Suppressor macrophage treated with lipopolysaccharide for 1 hour (primary cell): ENCODE data around the gene MBD4.
"Not testable (repeated sequence)": the region's sequence is repeated elsewhere in the genome, so short reads cannot be mapped to it uniquely, and the experiment has no call there.

Source experiments
- DNase-seq, 3 donors: peaks; one replicate each; pipeline ENCODE4 v3.0.0-alpha.2; 2020 to 2022

MBD4 gene

DNA sequence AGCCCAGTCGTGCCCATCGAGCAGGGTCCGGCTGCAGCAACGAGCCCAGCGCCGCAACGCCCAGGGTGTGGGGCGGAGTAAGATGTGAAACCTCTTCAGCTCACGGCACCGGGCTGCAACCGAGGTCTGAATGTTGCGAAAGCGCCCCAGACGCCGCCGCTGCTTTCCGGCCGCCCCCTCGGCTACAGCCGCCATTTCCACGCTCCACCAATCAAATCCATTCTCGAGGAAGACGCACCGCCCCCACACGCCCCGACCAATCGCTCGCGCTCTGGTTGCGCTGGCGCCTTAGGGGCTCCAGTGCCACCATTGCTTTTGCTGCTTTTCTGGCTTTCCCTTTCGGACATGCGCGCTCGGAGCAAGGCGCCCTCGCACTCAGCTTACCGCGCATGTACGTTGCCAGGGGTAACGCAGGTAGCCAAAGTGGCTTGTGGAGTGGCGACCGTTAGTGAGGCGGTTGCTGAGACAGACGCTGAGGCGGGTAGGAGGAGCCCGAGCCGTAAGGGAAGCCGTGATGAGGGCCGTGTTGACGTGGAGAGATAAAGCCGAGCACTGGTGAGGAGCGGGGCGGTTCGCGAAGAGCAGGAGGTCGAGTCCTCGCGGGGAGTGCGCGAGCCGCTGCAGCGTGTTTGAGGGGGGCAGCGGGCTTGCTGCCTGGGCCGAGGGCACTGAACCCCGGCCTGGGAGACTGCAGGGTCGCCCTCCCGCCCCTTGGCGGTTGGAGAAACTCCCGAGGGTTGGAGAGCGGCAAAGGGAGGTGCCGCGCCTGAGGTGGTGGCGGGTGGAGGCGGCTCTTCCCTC, at the start of gene MBD4, which contains the start of gene IFT122:
MBD4 (minus strand) TSS at position 132 of the 801 bp plus-strand sequence; CDS start at position 17, 115 bp downstream.
IFT122 (plus strand) TSS at position 408 of the 801 bp plus-strand sequence; CDS start at position 515, 107 bp downstream.
- peak; percentile 99 to 100 (median 100) for DNase-seq

DNA sequence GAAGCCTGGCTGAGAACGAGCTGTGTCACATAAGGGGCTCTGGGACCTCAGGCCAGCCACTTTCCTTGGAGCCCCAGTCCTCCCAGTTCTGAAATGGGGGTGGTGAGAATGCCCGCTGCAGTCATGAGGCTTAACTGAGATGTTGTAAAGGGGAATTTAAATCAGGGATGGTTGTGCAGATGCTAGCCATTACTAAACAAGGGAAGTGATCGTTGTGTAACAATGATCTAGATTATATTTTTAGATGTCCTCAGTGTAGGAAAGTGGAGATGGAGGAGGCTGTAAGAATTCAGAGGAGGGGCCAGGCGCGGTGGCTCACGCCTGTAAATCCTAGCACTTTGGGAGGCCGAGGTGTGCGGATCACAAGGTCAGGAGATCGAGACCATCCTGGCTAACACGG, 49.5 kb upstream of the MBD4 start:
- peak; percentile 81 to 90 (median 87) for DNase-seq

DNA sequence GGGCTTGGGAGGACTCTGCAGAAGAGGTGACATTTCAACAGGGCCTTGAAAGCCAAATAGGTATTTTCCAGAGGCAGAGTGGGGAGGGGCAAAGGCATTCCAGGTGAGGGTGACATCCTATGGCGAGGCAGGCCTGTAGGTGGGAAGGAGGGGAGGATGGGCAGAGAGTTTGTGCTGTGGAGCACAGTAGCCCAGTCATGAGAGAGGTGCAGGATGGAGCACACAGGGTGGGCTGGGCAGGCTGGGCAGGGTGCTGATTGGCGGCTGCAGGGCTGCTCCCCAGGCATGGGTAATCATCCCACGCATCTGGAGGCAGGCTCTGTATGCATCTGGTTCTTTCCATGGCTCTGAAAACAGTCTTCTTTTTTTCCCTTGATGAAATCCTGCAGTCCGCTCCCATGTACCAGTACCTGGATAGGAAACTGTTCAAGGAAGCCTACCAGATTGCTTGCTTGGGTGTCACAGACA, 48.2 kb upstream of the MBD4 start:
- DNase-seq: not testable (repeated sequence)

DNA sequence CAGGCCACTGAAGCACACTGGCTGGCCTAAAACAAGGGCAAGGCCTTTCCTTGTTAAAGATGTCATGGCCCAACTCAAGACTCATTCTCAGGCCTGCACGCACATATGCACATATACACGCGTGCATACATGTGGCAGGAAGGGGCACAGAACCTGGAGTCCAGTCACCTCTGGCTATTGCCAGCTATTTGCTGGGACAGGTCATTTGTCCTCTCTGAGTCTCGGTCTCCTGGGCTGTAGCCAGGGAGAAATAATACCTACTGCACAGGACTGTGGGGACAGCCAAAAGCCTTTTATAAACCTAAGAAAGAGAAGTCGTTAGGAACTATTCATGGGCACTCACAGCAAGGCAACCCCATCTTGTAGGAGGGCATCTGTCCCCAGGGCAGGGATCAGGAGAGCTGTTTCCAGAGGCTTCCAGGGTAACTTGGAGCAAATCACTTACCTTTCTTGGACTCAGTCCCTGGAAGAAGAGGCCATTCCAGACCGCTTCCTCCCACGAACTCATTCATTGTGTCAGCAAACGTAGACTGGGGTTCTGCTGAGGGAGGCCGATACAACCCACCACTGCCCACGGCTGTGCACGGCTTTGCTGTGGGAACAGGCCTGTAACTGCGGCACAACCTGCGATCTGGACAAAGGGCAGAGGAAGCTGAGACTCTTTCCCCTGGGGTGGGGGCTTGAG, 47.6 kb upstream of the MBD4 start:
- peak in 1 of 3 donors; percentile 26 for DNase-seq

DNA sequence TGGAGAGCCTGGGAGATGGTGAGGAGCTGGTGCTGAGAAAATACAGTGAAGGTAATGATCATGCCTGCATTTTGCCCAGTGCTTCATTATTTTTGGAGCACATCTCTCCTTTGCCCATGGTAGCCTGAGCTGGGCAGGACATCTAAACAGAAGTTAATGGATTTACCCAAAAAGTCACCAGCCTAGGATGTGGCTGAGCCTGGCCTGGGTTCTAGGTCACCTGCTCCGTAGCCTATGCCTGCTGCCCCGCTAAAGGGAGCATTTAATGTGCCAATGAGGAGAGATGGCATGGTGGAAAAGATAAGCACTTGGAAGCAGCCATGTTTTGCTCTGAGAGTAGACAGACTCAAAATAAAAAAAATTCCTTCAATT, 46.9 kb upstream of the MBD4 start:
- DNase-seq: no peak

DNA sequence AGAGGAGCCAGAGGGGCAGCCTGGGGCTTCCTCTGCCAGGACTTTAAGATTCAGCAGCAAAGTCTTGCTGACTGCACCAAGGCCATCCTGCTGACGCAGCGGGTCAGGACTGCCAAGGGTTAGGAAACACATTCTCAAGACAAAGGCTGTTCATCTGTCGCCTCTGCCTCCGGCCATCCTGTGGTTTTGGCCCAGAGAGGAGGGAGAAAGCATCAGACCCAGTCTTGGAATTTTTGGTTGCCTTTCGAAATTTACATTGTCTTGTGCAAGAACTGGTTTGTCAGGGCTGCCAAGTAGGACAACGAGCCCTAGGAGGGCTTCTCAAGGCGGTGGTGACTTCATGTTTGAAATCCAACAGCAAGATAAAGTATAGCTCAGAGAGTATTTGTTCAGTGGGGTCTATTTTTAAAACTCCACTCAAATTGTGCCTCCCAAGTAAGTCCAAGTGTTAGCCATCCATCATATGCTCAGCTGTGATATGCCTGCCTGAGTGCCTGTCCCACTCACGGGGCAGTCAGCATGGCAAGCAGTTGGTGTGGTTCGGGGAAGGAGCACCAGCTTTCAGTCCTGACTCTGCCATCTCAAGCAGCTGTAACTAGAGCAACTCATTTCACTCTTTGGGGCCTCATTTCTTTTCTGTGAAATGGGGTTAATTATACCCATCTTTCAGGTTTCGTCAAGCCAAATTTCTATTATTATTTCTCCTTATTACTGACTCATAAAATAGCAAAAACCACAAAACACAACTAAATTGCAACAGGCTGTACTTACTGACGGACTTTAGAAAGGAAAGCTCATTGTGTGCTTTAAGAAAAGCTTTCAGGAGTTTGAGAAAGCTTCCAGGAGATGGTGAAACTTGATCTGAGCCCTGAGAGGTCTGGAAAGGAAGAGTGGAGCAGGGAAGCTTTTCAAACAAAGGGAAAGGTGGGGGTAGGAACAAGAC, 46.2 kb upstream of the MBD4 start:
- DNase-seq: peak; percentile 95 to 99 (median 98)

DNA sequence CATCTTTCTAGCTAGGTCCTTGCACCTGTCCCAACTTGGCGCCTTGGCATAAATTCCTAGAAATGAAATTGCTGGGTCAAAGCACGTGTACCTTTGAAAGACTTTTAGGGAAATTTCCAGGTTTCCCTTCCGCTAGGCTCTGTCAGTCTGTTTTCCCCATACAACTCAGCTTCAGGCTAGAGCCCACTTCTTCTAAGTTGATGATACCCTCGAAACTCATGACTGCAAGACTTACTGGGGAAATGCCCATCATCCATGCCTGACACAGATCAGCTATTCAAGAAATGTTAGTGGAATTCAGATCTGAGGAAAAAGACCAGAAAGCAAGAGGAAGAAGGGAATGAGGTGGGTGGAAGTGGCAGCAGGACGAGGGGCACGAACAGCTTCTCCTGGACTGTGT, 45.4 kb upstream of the MBD4 start:
- peak; percentile 60 to 72 (median 63) for DNase-seq

DNA sequence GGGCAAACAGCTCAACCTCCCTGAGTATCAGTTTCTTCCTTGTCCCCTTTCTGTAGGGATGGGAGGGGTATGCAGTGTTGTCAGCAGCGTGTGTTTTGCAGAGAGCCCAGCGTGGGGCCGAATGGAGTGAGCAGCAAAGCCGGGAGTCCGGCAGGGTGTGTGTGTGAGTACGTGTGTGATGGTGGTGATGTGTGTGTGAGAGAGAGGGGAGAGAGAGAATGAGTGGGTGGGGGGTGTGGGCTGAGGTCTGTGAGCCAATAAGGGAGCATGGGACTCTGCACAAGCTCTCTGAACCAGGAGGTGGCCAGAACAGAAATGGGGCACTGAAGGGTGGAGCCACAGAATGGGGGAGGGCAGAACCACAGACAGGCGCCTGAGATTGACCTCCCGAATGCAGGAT, 44.1 kb upstream of the MBD4 start:
- DNase-seq: no peak

DNA sequence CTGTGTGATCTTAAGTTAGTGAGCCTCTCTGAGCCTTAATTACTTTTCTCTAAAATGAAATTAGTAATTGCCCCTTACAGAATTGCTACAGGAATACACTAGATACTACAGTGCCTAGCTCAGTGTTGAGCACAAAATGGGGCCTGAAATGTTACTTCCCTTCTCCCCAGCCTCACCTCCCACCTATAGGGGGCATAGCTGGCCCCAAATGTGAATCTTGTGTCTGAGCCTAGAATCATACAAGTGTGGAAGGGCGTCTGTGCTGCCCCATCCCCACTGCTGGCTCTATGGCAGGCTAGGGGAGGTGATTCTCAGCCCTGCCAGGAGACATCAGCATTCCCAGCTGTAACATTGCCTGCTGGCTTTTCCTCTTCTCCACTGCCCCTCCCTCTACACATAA, 43.0 kb upstream of the MBD4 start:
- DNase-seq: no peak

DNA sequence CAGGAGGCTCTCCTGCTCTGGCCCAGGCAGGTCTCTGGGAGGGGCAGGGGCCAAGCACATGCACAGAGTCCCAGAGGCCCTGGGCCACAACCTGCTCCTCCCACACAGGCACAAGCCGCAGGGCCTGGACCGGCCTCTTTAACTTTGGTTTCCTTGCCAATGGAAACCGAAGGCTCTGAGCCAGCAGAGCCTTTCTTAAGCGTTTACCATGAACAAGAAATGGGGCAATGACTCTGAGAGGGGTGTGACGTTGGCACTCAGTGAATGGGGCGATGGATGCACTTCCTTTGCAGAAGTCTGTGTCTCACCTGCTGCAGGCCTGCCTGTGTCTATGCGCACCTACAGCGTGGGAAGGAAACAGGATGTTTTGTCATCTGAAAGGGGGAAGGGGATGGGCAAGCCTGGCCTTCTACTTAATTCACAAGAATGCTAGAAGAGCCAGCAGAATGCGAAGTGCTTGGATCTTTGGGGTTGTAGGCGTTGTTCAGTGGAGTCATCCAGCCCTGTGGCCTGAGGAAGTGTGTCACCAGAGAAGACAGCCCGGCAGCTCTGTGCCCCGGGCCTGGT, 42.1 kb upstream of the MBD4 start:
- DNase-seq: peak; percentile 43 to 50 (median 48)

DNA sequence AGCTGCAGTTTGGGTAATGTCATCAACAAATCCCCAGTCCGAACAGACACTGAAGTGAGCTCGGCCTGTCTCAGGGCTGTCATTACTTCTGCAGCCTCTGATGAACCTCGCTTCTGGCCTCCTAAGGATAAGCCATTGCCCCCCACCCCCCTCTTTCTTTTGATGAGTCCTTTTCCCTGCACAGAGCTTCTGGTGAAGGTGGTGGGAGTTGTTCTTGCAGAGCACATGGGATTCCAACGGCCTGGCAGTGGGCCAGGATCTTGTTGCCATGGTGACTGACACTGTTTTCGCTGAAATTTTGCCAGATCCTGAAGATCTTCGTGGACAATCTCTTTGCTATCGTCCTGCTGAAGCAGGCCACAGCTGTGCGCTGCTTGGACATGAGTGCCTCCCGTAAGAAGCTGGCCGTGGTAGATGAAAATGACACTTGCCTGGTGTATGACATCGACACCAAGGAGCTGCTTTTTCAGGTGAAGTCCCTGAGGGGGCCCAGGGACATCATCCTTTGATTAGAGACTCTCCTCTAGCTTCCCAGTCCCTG, 41.5 kb upstream of the MBD4 start:
- not testable (repeated sequence) for DNase-seq

DNA sequence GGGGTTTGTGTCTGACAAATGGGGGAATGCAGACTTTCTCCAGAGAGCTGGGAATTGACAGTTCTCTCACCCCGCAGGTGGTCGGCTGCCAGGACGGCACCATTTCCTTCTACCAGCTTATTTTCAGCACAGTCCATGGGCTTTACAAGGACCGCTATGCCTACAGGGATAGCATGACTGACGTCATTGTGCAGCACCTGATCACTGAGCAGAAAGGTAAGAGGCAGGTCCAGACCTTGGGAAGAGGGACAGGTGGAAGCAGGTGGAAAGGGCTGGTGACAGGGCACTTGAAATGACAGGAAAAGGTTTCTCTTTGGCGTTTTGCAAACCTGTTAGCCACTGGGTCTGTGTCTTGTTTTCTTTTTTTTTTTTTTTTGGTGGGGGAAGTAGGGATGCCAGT, 36.8 kb upstream of the MBD4 start:
- DNase-seq: no peak

DNA sequence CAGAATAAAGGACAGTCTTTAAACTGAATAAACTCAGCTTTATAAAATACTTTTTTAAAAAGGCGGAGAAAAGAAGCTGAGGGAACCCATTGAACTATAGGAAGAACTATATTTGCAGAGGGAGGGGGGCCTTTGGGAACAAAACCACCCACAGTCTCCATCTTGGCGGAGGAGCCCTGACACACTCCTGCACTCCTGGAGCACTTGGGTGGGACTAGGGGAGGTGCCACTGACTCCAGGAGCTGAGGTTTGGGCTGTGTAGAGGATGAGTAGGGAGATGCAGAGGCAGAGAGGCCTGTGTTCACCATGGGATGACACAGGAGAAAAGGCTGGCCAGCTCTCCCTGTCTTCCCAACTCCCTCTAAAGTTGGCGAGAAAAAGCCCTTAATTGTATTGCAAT, 36.1 kb upstream of the MBD4 start:
- no peak for DNase-seq

DNA sequence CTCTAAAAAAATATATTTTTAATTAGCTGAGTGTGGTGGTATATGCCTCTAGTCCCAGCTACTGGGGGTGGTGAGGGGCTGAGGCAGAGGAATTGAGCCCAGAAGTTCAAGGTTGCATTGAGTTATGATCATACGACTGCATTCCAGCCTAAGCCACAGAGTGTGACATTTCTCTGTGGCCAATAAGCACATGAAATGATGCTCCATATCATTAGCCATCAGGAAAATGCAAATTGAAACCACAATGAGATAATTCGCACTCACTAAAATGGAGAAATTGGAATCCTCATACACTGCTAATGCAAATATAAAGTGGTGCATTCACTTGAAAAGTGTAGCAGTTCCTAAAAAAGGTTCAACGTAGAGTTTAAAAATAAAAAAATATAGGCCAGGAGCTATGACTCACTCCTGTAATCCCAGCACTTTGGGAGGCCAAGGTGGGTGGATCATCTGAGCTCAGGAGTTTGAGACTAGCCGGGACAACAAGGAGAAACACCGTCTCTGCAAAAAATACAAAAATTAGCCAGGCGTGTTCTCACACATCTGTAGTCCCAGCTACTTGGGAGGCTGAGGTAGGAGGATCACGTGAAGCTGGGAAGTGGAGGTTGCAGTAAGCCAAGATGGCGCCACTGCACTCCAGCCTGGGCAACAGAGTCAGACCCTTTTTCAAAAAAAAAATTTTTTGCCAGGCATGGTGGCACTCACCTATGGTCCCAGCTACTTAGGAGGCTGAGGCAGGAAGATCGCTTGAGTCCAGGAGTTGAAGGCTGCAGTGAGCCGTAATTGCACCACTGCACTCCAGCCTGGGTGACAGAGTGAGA, 35.4 kb upstream of the MBD4 start:
- DNase-seq: no peak

DNA sequence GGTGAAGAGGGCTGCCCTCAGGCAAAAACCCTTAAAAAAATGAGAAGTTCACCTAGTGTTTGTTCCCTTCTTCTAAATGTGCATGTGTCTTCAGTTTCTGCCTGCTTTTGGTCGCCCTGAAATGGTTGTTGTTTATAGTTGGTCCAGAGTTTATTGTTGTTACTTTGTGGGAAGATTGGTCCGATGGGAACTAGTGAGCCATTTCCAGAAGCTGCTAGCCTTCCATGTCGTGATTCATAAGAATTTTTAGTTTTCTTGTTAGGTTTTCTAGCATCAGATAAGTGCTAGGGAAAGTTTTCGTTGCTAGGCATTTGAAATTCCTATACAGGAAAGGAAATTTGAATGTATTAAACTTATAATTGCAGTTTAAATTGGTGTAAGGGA, 34.0 kb upstream of the MBD4 start:
- DNase-seq: no peak

DNA sequence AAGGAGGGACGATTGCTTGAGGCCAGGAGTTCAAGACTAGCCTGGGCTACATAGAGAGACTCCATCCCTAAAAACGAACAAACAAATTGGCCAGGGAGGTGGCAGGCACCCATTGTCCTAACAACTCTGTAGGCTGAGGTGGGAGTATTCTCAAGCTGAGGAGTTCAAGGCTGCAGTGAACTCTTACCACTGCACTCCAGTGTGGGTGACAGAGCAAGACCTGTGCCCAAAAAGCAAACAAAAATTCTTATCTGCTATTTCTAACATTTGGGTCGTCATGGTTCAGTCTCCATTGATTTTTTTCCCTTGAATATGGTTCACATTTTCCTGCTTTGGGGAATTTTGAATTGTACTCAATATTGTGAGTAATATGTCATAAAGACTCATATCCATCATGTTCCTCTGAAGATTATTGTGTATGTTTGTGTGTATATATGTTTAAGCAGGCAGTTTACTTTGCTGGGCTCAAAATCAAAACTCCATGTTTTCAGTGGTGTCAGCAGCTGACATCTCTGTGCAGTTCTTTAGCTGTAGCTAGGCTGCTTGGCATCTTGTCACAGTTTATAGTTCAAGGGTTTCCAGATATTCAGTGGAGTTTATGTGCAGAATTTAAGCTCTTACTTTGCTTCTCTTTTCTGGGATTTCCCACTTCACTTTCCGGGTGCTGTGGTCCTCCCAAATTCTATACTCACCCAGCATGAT, 33.5 kb upstream of the MBD4 start:
- DNase-seq: peak in 1 of 3 donors; percentile 27

DNA sequence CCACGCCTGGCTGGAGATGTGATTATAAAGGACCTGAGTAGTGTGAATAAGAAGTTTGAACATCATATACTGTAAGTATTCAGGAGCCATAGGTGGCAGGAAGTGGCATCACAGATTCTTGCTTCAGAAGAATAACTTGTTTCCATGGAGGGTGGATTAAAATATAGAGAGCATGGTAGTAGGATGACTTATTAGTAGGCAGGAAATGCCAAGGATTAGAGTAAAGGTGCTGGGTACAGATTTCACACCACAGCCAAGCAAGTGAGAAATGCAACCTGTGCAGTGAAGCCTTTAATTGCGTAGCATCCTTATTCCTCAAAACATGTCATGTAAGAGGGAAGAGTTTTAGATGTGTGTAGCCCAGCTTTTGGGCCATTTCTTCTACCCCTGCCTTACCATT, 31.1 kb upstream of the MBD4 start:
- DNase-seq: no peak

DNA sequence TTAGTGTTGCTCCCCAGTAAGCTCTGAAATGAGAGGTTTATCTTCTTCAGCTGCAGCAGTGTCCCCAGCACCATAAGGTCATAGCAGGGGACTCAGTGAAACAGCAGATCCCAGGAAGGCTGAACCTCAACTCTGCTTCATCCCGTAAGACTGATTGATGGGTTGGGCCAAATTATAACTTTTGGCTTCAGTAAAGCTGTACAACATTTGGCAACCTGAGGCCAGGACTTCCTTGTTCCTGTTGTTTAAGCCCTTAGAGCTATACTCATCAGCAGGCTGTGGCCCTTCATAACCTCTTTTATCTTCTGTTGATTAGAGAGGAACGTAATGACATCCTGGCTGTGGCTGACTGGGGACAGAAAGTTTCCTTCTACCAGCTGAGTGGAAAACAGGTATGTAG, 29.3 kb upstream of the MBD4 start:
- no peak for DNase-seq

DNA sequence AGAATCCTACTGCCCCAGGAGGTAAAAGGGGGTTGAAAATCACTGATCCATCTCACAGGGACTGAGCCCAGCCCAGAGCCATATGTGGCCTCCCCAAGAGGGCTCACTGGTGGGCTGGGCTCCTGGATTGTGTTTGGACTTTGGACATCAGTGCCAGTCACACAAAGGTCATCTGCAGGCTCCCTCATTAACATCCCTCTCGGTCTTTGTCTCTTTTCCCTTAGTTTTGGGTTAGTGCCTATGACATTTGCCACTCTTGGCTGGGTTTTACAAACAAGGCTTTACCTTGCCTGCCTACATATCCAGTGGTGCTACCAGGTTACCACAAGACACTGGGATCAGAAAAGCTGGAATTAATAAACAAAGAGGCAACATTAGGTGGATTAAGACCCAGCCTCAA, 28.2 kb upstream of the MBD4 start:
- no peak for DNase-seq

DNA sequence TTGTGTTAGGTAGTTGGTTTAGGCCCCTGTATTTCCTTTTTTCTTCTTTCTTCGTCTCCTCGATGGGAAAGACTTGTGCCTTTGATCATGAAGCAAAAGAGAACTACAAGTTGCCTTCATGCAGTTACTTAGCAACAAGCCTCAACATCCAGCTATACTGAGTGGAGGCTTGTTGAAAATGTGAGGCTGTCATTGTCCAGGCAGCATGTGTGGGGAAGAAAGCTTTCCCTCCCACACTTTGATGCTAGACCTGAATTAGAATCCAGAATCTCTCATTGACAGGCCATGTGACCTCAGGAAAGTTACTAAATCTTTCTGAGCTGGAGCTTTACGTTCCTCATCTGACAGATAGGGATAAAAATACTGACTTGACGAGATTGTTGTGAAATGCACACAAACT, 24.0 kb upstream of the MBD4 start:
- no peak for DNase-seq

DNA sequence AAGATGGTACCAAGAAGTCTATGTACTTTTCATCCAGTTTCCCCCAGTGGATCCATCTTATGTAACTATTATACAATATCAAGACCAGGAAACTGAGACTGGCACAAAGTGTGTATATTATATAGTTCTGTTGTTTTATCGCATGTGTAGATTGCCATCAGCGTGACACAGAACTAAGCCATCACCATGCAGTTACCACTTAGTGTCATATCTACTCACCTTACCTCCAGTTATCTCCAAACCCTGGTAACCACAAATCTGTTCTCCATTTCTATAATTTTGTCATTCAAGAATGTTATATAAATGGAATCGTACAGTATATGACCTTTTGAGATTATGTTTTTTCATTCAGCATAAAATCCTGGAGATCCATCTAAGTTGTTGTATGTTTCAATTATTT, 23.3 kb upstream of the MBD4 start:
- DNase-seq: no peak
